GM23338 (cell line): ENCODE data around the gene CYFIP1. TPM values are rescaled to one million over a fixed set of nuclear protein-coding genes. Genes with fewer than 3 reads are reported as not detected.

Experiments
- ATAC-seq: fragments of 200-7000 bp; cut with Tn5 transposase; 3 replicates; pipeline ENCODE4 v1.9.1; 2020
- DNase-seq: peaks from one replicate; pipeline ENCODE4 v3.0.0-alpha.2; 2015; ENCODE audit warnings: low spot score
- H2AFZ ChIP-seq: fragments of 200-600 bp; sonication (generic); 2 replicates; pipeline ENCODE4 v1.8.0; 2016; ENCODE audit warnings: antibody characterized with exemption, mild to moderate bottlenecking, moderate library complexity
- H3F3A ChIP-seq: fragments of 200-600 bp; sonication (generic); replicated peaks from 2 replicates; pipeline ENCODE4 v1.8.0; 2017; ENCODE audit warnings: antibody characterized with exemption, mixed run types, low read depth
- H3K27ac ChIP-seq: fragments of 200-600 bp; sonication (generic); 2 replicates; pipeline ENCODE4 v1.6.1; 2016; ENCODE audit warnings: low read depth
- H3K27me3 ChIP-seq: fragments of 200-600 bp; sonication (generic); 2 replicates; pipeline ENCODE4 v1.8.0; 2016; ENCODE audit warnings: mild to moderate bottlenecking, mixed run types, moderate library complexity; ENCODE audit not compliant: insufficient read depth
- H3K36me3 ChIP-seq: fragments of 200-600 bp; sonication (generic); 2 replicates; pipeline ENCODE4 v1.8.0; 2016; ENCODE audit warnings: mild to moderate bottlenecking; ENCODE audit not compliant: insufficient read depth
- H3K4me1 ChIP-seq: fragments of 200-600 bp; sonication (generic); 2 replicates; pipeline ENCODE4 v1.8.0; 2016; ENCODE audit warnings: mild to moderate bottlenecking, moderate library complexity; ENCODE audit not compliant: insufficient read depth
- H3K4me2 ChIP-seq: fragments of 200-600 bp; sonication (generic); 2 replicates; pipeline ENCODE4 v1.7.1; 2017; ENCODE audit warnings: mixed run types
- H3K4me3 ChIP-seq: fragments of 200-600 bp; sonication (generic); 2 replicates; pipeline ENCODE4 v1.6.1; 2016; ENCODE audit warnings: mixed run types
- H3K79me2 ChIP-seq: fragments of 200-600 bp; sonication (generic); replicated peaks from 2 replicates; pipeline ENCODE4 v1.8.0; 2017; ENCODE audit warnings: mild to moderate bottlenecking; ENCODE audit not compliant: insufficient read depth
- H3K9me2 ChIP-seq: fragments of 200-600 bp; sonication (generic); 2 replicates; pipeline ENCODE4 v1.8.0; 2017; ENCODE audit not compliant: insufficient read depth
- H4K20me1 ChIP-seq: fragments of 200-600 bp; sonication (generic); replicated peaks from 2 replicates; pipeline ENCODE4 v1.8.0; 2017; ENCODE audit warnings: mild to moderate bottlenecking; ENCODE audit not compliant: insufficient read depth
- H3K27ac Mint-ChIP-seq: 2 replicates; pipeline ENCODE4 v1.8.0; 2020; ENCODE audit warnings: inconsistent platforms, mild to moderate bottlenecking, moderate library complexity, mixed read lengths
- H3K27me3 Mint-ChIP-seq: 3 replicates; pipeline ENCODE4 v1.8.0; 2022; ENCODE audit warnings: low read depth, mild to moderate bottlenecking, moderate library complexity, mixed read lengths, inconsistent platforms; ENCODE audit not compliant: insufficient read depth, poor library complexity
- H3K36me3 Mint-ChIP-seq: 3 replicates; pipeline ENCODE4 v1.8.0; 2021; ENCODE audit warnings: low read depth, mild to moderate bottlenecking, inconsistent platforms, moderate library complexity, mixed read lengths
- H3K4me1 Mint-ChIP-seq: 3 replicates; pipeline ENCODE4 v1.8.0; 2020; ENCODE audit warnings: mild to moderate bottlenecking, inconsistent platforms, mixed read lengths
- H3K4me3 Mint-ChIP-seq: 3 replicates; pipeline ENCODE4 v1.8.0; 2021; ENCODE audit warnings: moderate library complexity, mild to moderate bottlenecking, inconsistent platforms, mixed read lengths
- H3K9me3 Mint-ChIP-seq: 3 replicates; pipeline ENCODE4 v1.8.0; 2020; ENCODE audit warnings: moderate library complexity, mild to moderate bottlenecking, inconsistent platforms, mixed read lengths
- ETS1 ChIP-seq: IDR thresholded peaks from 2 replicates; pipeline ENCODE4 v1.6.1; 2016; ENCODE audit warnings: antibody characterized with exemption
- EZH2 ChIP-seq: fragments of 200-600 bp; sonication (generic); IDR thresholded peaks from one replicate; pipeline ENCODE4 v1.8.0; 2017; ENCODE audit warnings: antibody characterized with exemption, mild to moderate bottlenecking, low read depth; ENCODE audit not compliant: unreplicated experiment
- EZH2phosphoT487 ChIP-seq: fragments of 200-600 bp; sonication (generic); IDR thresholded peaks from one replicate; pipeline ENCODE4 v1.8.1; 2018; ENCODE audit warnings: antibody characterized with exemption; ENCODE audit not compliant: unreplicated experiment
- JUNB ChIP-seq: IDR thresholded peaks from one replicate; pipeline ENCODE4 v1.6.1; 2016; ENCODE audit warnings: antibody characterized with exemption; ENCODE audit not compliant: unreplicated experiment
- NANOG ChIP-seq: IDR thresholded peaks from 2 replicates; pipeline ENCODE4 v1.6.1; 2016; ENCODE audit warnings: antibody characterized with exemption, borderline replicate concordance
- ZNF114 ChIP-seq: fragments of 250-450 bp; sonication (Bioruptor Pico); IDR thresholded peaks from 2 replicates; pipeline ENCODE4 v1.5.0; 2020; ENCODE audit warnings: mild to moderate bottlenecking, moderate library complexity
- ZNF462 ChIP-seq: fragments of 250-450 bp; sonication (Bioruptor Pico); IDR thresholded peaks from 2 replicates; pipeline ENCODE4 v1.5.0; 2020; ENCODE audit warnings: mild to moderate bottlenecking, moderate library complexity
- polyA plus RNA-seq: library from polyadenylated mRNA; unstranded; fragments of >200 nt; fragmentation: Nextera tagmentation; extraction: Ambion mirVana; gene quantifications from 2 replicates; pipeline ENCODE4 v1.2.1, GENCODE V29; 2016
- total RNA-seq: library from RNA; depleted of rRNA; stranded (reverse); fragments of >200 nt; shearing (Covaris generic); gene quantifications from 2 replicates; pipeline ENCODE4 v1.2.3, GENCODE V29; 2014
- TF ChIP-seq, protein P1 (sequence below): IDR thresholded peaks from one replicate; pipeline ENCODE4 v1.6.1; 2018; ENCODE audit warnings: antibody characterized with exemption; ENCODE audit not compliant: unreplicated experiment

CYFIP1 gene
- total and polyA plus RNA-seq, 2 experiments from 2014 or later = 20.0 to 73.9 TPM

DNA sequence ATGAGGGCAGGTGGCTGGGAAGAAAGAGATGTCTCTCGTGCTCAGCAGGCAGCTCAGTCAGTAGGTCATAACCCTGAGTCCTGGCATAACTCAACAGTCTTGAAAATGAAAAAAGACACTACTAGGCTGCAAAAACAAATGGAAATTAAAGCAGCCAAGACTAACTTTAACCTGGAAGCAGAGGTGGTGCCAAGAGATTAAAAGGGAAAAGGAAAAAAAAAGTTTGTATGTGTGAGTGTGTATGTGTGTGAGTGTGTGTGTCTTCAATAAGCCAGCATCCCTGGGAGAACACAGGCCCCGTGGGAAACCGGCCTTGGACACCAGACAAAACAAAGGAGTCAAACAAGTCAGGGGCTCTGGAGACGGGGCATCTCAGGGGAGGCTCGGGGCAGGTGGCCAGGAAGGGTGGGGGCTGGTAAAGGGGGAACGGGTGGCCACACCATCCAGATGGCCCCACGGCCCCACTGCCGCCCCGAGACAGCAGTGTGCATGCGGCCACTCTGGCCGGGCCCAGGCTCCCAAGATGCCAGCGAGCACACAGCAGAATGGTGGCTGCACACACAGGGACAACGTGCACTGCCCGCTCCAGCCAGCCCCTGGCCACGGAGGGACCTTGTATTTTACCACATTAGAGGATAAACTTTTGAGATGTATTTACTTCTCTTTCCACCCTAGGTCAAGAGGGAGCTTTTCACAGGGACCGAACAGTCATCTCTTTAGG, 23.8 kb downstream of the CYFIP1 start:
- no peak overlapping the region for H3K4me2 ChIP-seq
- peaks cover 35% of the 10 kb centered on the region for H3K4me1 Mint-ChIP-seq
- TF ChIP-seq JUNB = no peak
- H3K36me3 Mint-ChIP-seq = no peaks in the 10 kb centered on the region; the same call in 2 of the 3 replicates
- no peak overlapping the region for H2AFZ ChIP-seq
- no peaks in the 10 kb centered on the region; the same call in 2 of the 3 replicates for H3K9me3 Mint-ChIP-seq
- H3K9me2 ChIP-seq = no peaks in the 10 kb centered on the region
- peaks cover 13% of the 10 kb centered on the region; the same call in 1 of the 2 replicates for H3K27me3 ChIP-seq
- H3K36me3 ChIP-seq = no peaks in the 10 kb centered on the region
- H3F3A ChIP-seq = no peaks in the 10 kb centered on the region
- peaks cover 39% of the 10 kb centered on the region for H3K27me3 Mint-ChIP-seq
- no peak overlapping the region for H3K27ac ChIP-seq
- H4K20me1 ChIP-seq = peaks cover 30% of the 10 kb centered on the region
- H3K4me3 Mint-ChIP-seq = no peak overlapping the region
- no peak overlapping the region for H3K27ac Mint-ChIP-seq
- ATAC-seq = no peak
- no peak overlapping the region for H3K4me3 ChIP-seq
- H3K79me2 ChIP-seq = peaks cover 58% of the 10 kb centered on the region
- no peak for DNase-seq
- peaks cover 17% of the 10 kb centered on the region for H3K4me1 ChIP-seq

- TF ChIP-seq EZH2phosphoT487 (no peak), EZH2 (no peak), ETS1 (no peak), ZNF114 (CRISPR knock-in tag) (no peak), NANOG (no peak), ZNF462 (CRISPR knock-in tag) (no peak)
- TF ChIP-seq, protein P1, sequence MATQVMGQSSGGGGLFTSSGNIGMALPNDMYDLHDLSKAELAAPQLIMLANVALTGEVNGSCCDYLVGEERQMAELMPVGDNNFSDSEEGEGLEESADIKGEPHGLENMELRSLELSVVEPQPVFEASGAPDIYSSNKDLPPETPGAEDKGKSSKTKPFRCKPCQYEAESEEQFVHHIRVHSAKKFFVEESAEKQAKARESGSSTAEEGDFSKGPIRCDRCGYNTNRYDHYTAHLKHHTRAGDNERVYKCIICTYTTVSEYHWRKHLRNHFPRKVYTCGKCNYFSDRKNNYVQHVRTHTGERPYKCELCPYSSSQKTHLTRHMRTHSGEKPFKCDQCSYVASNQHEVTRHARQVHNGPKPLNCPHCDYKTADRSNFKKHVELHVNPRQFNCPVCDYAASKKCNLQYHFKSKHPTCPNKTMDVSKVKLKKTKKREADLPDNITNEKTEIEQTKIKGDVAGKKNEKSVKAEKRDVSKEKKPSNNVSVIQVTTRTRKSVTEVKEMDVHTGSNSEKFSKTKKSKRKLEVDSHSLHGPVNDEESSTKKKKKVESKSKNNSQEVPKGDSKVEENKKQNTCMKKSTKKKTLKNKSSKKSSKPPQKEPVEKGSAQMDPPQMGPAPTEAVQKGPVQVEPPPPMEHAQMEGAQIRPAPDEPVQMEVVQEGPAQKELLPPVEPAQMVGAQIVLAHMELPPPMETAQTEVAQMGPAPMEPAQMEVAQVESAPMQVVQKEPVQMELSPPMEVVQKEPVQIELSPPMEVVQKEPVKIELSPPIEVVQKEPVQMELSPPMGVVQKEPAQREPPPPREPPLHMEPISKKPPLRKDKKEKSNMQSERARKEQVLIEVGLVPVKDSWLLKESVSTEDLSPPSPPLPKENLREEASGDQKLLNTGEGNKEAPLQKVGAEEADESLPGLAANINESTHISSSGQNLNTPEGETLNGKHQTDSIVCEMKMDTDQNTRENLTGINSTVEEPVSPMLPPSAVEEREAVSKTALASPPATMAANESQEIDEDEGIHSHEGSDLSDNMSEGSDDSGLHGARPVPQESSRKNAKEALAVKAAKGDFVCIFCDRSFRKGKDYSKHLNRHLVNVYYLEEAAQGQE = no peak
- Histone ChIP-seq H2AFZ (no peak overlapping the region), H3K9me2 (no peaks in the 10 kb centered on the region), H3K27ac (no peak overlapping the region), H3K27me3 (peaks cover 13% of the 10 kb centered on the region; the same call in 1 of the 2 replicates), H3K4me1 (peaks cover 17% of the 10 kb centered on the region), H3K4me3 (no peak overlapping the region), H3K36me3 (no peaks in the 10 kb centered on the region), H3K4me2 (no peak overlapping the region), H3F3A (no peaks in the 10 kb centered on the region), H3K79me2 (peaks cover 59% of the 10 kb centered on the region), H4K20me1 (peaks cover 30% of the 10 kb centered on the region)
- Mint-ChIP-seq H3K27me3 (peaks cover 39% of the 10 kb centered on the region), H3K4me1 (peaks cover 36% of the 10 kb centered on the region), H3K27ac (no peak overlapping the region), H3K9me3 (no peaks in the 10 kb centered on the region; the same call in 2 of the 3 replicates), H3K36me3 (no peaks in the 10 kb centered on the region; the same call in 2 of the 3 replicates), H3K4me3 (no peak overlapping the region)
- DNase-seq = no peak
- ATAC-seq = no peak
Observed at GRCh38 chr15:22955544-22956119, 24.5 kb downstream of the CYFIP1 start.
